H9 (cell line): ENCODE results near the gene TOMT. TPM values are rescaled to one million over a fixed set of nuclear protein-coding genes. Genes with fewer than 3 reads are reported as not detected.
A peak's percentile ranks its signal among the peaks of the same experiment; 100 is the strongest.

Experiments
- DNase-seq: peaks from one replicate; pipeline ENCODE4 v3.0.0-alpha.2; 2017
- H2AFZ ChIP-seq: one replicate; pipeline ENCODE4 v1.6.1; 2013; ENCODE audit warnings: mild to moderate bottlenecking, low read length, control low read depth, moderate library complexity
- H2AK5ac ChIP-seq: 2 replicates; pipeline ENCODE4 v1.6.1; 2013; ENCODE audit warnings: low read length, control low read depth, mixed read lengths; ENCODE audit not compliant: insufficient read length
- H2BK120ac ChIP-seq: one replicate; pipeline ENCODE4 v1.6.1; 2013; ENCODE audit warnings: low read depth, mild to moderate bottlenecking, low read length, control low read depth, inconsistent platforms; ENCODE audit not compliant: poor library complexity, severe bottlenecking
- H2BK12ac ChIP-seq: 2 replicates; pipeline ENCODE4 v1.6.1; 2013; ENCODE audit warnings: low read length, control low read depth, mixed read lengths, low read depth; ENCODE audit not compliant: insufficient read length
- H2BK15ac ChIP-seq: 2 replicates; pipeline ENCODE4 v1.6.1; 2013; ENCODE audit warnings: low read depth, low read length, control low read depth
- H2BK20ac ChIP-seq: one replicate; pipeline ENCODE4 v1.6.1; 2013; ENCODE audit warnings: low read depth, mild to moderate bottlenecking, low read length, control low read depth, inconsistent platforms; ENCODE audit not compliant: poor library complexity, severe bottlenecking
- H2BK5ac ChIP-seq: 2 replicates; pipeline ENCODE4 v1.6.1; 2013; ENCODE audit warnings: low read length, control low read depth, mixed read lengths; ENCODE audit not compliant: insufficient read length
- H3K14ac ChIP-seq: 2 replicates; pipeline ENCODE4 v1.6.1; 2013; ENCODE audit warnings: low read length, control low read depth; ENCODE audit not compliant: insufficient read depth
- H3K18ac ChIP-seq: 2 replicates; pipeline ENCODE4 v1.6.1; 2013; ENCODE audit warnings: low read depth, mild to moderate bottlenecking, mixed read lengths, low read length, control low read depth; ENCODE audit not compliant: insufficient read length
- H3K23ac ChIP-seq: 2 replicates; pipeline ENCODE4 v1.6.1; 2013; ENCODE audit warnings: low read length, control low read depth, mixed read lengths, low read depth; ENCODE audit not compliant: insufficient read length
- H3K23me2 ChIP-seq: 2 replicates; pipeline ENCODE4 v1.6.1; 2013; ENCODE audit warnings: low read depth, mild to moderate bottlenecking, mixed read lengths, low read length, control low read depth; ENCODE audit not compliant: insufficient read length, poor library complexity, severe bottlenecking
- H3K27ac ChIP-seq: 2 replicates; pipeline ENCODE4 v1.5.1; 2013; ENCODE audit warnings: low read length, control low read depth, mixed read lengths, low read depth; ENCODE audit not compliant: insufficient read length
- H3K27me3 ChIP-seq: 2 replicates; pipeline ENCODE4 v1.6.1; 2013; ENCODE audit warnings: low read length, control low read depth, inconsistent platforms; ENCODE audit not compliant: insufficient read depth
- H3K4ac ChIP-seq: 2 replicates; pipeline ENCODE4 v1.6.1; 2013; ENCODE audit warnings: low read depth, mild to moderate bottlenecking, control low read depth, inconsistent platforms, low read length, moderate library complexity
- H3K4me1 ChIP-seq: 2 replicates; pipeline ENCODE4 v1.6.1; 2013; ENCODE audit warnings: low read length, control low read depth, inconsistent platforms; ENCODE audit not compliant: insufficient read depth
- H3K4me2 ChIP-seq: 2 replicates; pipeline ENCODE4 v1.6.1; 2013; ENCODE audit warnings: low read length, control low read depth, mixed read lengths; ENCODE audit not compliant: insufficient read length, insufficient read depth
- H3K56ac ChIP-seq: 2 replicates; pipeline ENCODE4 v1.6.1; 2013; ENCODE audit warnings: low read depth, mild to moderate bottlenecking, mixed read lengths, low read length, control low read depth; ENCODE audit not compliant: insufficient read length
- H3K79me1 ChIP-seq: 2 replicates; pipeline ENCODE4 v1.6.1; 2013; ENCODE audit warnings: low read depth, mild to moderate bottlenecking, moderate library complexity, low read length, control low read depth, inconsistent platforms; ENCODE audit not compliant: insufficient read depth, poor library complexity, severe bottlenecking
- H3K79me2 ChIP-seq: 2 replicates; pipeline ENCODE4 v1.6.1; 2013; ENCODE audit warnings: low read length, control low read depth, inconsistent platforms; ENCODE audit not compliant: insufficient read depth
- H3K9ac ChIP-seq: 2 replicates; pipeline ENCODE4 v1.6.1; 2013; ENCODE audit warnings: low read length, control low read depth, mixed read lengths; ENCODE audit not compliant: insufficient read length; ENCODE audit errors: extremely low read depth
- H3K9me3 ChIP-seq: one replicate; pipeline ENCODE4 v1.6.1; 2013; ENCODE audit warnings: low read depth, low read length, inconsistent platforms; ENCODE audit not compliant: control insufficient read depth
- H3T11ph ChIP-seq: one replicate; pipeline ENCODE4 v1.6.1; 2013; ENCODE audit warnings: mild to moderate bottlenecking, low read length, control low read depth, inconsistent platforms
- H4K20me1 ChIP-seq: one replicate; pipeline ENCODE4 v1.6.1; 2013; ENCODE audit not compliant: control insufficient read depth, insufficient read length, insufficient read depth
- H4K5ac ChIP-seq: 2 replicates; pipeline ENCODE4 v1.6.1; 2013; ENCODE audit warnings: low read depth, mild to moderate bottlenecking, mixed read lengths, low read length, control low read depth; ENCODE audit not compliant: insufficient read length
- H4K8ac ChIP-seq: replicated peaks from 2 replicates; pipeline ENCODE4 v1.6.1; 2013; ENCODE audit warnings: low read length, control low read depth, mixed read lengths, low read depth; ENCODE audit not compliant: insufficient read length
- H4K91ac ChIP-seq: 2 replicates; pipeline ENCODE4 v1.6.1; 2013; ENCODE audit warnings: low read depth, mild to moderate bottlenecking, moderate library complexity, mixed read lengths, low read length, control low read depth; ENCODE audit not compliant: insufficient read length
- H3K27ac Mint-ChIP-seq, 3 experiments: 2 replicates in 2 of 3; 3 replicates in 1 of 3; pipeline ENCODE4 v1.8.0; 2020 to 2021; ENCODE audit warnings: mixed read lengths in 3 of 3, mild to moderate bottlenecking in 1 of 3, moderate library complexity in 1 of 3
- H3K27me3 Mint-ChIP-seq: 2 replicates; pipeline ENCODE4 v1.8.0; 2021; ENCODE audit warnings: low read depth, mild to moderate bottlenecking, moderate library complexity, mixed read lengths
- H3K36me3 Mint-ChIP-seq, 3 experiments: 2 replicates in 2 of 3; 3 replicates in 1 of 3; pipeline ENCODE4 v1.8.0; 2020 to 2021; ENCODE audit warnings: low read depth in 3 of 3, mixed read lengths in 3 of 3; ENCODE audit not compliant: insufficient read depth in 1 of 3
- H3K4me1 Mint-ChIP-seq, 2 experiments: 2 replicates each; pipeline ENCODE4 v1.8.0; 2020; ENCODE audit warnings: mixed read lengths in 2 of 2
- H3K4me3 Mint-ChIP-seq, 2 experiments: 2 replicates in 1 of 2; 3 replicates in 1 of 2; pipeline ENCODE4 v1.8.0; 2020 to 2021; ENCODE audit warnings: mild to moderate bottlenecking in 2 of 2, mixed read lengths in 2 of 2, moderate library complexity in 1 of 2
- H3K9me3 Mint-ChIP-seq, 2 experiments: 2 replicates in 1 of 2; 3 replicates in 1 of 2; pipeline ENCODE4 v1.8.0; 2020; ENCODE audit warnings: mild to moderate bottlenecking in 2 of 2, mixed read lengths in 2 of 2, moderate library complexity in 1 of 2
- CTCF ChIP-seq: fragments of 200-600 bp; sonication (generic); conservative IDR thresholded peaks from 3 replicates; pipeline ENCODE4 v1.8.0; 2021; ENCODE audit warnings: antibody characterized with exemption, mild to moderate bottlenecking
- WGBS: extraction: QIAGEN DNeasy Blood & Tissue Kit; methylation state at CpG from one replicate; pipeline ENCODE4 v1.1.7; 2013; ENCODE audit warnings: missing lambda C conversion rate, low lambda C conversion rate, mixed read lengths; ENCODE audit not compliant: insufficient read length; ENCODE audit errors: extremely low coverage; 5-methylcytosine and 5-hydroxymethylcytosine counted together
- total RNA-seq: library from RNA; stranded (reverse); gene quantifications from 2 replicates; pipeline ENCODE4 v1.2.1, GENCODE V29; 2021

TOMT gene
- total RNA-seq, 1 experiment from 2014 or later = not detected

GRCh38 chr11:72085621-72086351 lies 19.9 kb upstream of the TOMT start:
- H3K36me3 Mint-ChIP-seq = peaks cover 0 to 6% (median 4%) of the 10 kb centered on the region in 3 experiments; a peak in 3 of 7 replicates
- Histone ChIP-seq H2AK5ac (no peak overlapping the region), H2BK20ac (no peak overlapping the region), H3K4me1 (no peaks in the 10 kb centered on the region), H3K27ac (no peak overlapping the region), H2BK120ac (no peak overlapping the region), H3K9me3 (no peaks in the 10 kb centered on the region), H2BK5ac (no peak overlapping the region), H3K56ac (no peak overlapping the region), H3K4ac (no peak overlapping the region), H3K18ac (no peak overlapping the region), H3K27me3 (no peaks in the 10 kb centered on the region), H4K20me1 (no peaks in the 10 kb centered on the region), H2AFZ (no peak overlapping the region), H2BK12ac (no peak overlapping the region), H3T11ph (no peak overlapping the region), H2BK15ac (no peak overlapping the region), H4K8ac (no peak overlapping the region), H3K79me2 (no peaks in the 10 kb centered on the region), H3K14ac (no peak overlapping the region), H4K5ac (no peak overlapping the region), H3K23me2 (no peaks in the 10 kb centered on the region), H3K9ac (no peak overlapping the region), H3K23ac (no peak overlapping the region), H4K91ac (no peak overlapping the region), H3K79me1 (no peaks in the 10 kb centered on the region), H3K4me2 (no peak overlapping the region)
- no CpG with 5 or more reads among the region's 3 CpGs for WGBS
- peak overlapping the region in 2 of 3 experiments; percentile 12 to 32; a peak in 1 of 7 replicates for H3K27ac Mint-ChIP-seq
- H3K4me3 Mint-ChIP-seq = no peak overlapping the region
- peaks cover 11 to 13% of the 10 kb centered on the region in 2 experiments for H3K4me1 Mint-ChIP-seq
- no peak for TF ChIP-seq CTCF
- H3K27me3 Mint-ChIP-seq = no peaks in the 10 kb centered on the region
- H3K9me3 Mint-ChIP-seq = no peaks in the 10 kb centered on the region
- DNase-seq = no peak
